KBM-7 (cell line): ENCODE data around the gene NRF1.
"Not testable (repeated sequence)": the region's sequence is repeated elsewhere in the genome, so short reads cannot be mapped to it uniquely, and the experiment has no call there.

Source experiments
- DNase-seq: peaks from one replicate; pipeline ENCODE4 v3.0.0-alpha.2; 2015
- in situ Hi-C: fragments of 300-500 bp; cut with MboI; formaldehyde crosslinking; loops from 2 replicates; pipeline ENCODE4 v1.14.3; 2020; ENCODE audit warnings: low sequenced_read_pairs, low pct_unique_long_range_greater_than_20kb, mixed read lengths

The NRF1 gene

DNA sequence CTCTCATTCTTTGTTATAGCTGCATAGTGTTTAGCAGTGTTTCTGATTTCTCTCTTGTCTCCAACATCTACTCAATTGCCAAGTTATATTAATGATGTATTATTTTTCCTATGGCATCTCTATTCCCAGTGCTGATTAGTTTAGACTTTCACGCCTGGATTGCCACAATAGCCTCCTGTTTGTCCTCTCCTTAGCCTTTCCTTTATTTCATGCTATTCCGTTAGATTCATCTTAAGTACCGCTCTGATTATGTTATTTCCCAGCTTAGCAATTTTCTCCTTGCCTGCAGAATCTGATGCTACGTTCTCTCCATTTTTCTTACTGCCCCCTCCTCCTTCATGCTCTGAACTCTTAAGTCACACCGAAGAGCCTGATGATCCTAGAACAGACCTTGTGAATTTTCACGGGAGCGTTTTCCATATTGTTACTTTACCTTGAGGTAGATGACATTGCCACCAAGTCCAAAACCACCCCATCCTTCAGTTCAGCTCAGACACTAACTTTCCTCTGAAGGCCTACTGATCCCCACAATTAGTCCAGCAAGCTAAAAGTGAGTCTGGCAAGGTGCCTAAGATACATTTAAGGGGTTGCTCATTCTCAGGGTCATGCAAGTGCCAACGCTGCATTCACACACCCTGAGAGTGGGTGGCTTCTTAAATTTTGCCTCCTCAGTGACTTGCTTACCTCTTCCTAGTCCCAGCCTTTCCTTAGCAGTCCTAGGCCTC, 6.6 kb upstream of the NRF1 start:
- DNase-seq: no peak
- in situ Hi-C loops: no loop called here

DNA sequence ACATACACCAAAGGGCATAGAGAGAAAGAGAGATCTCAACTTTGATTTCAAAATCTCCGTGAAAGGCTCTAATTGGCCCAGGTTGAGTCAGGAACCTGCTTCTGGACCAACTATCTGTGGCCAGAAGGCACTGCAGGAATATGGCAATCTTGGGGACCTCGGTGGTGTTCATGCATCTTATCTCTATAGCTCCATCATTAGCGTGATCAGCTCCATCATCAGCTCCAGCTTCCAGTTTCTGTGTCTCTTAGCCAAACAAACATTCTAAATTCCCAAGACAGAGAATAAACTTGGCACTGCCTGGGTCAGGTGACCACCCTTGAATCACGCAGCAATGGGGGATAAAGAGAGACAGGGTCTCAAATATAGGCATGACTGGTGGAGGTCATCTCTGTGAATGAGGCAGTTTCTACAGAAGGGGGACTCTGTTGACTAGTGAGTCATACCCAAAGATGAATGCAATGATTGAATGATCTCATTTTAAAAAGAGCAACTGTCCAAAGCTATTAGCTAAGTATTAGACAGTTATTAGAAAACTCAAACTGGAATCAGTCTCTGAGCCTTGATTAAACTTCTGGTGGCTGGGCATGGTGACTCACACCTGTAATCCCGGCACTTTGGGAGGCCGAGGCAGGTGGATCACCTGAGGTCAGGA, 5.4 kb upstream of the NRF1 start:
- no peak for DNase-seq
- in situ Hi-C loops: no loop called here

DNA sequence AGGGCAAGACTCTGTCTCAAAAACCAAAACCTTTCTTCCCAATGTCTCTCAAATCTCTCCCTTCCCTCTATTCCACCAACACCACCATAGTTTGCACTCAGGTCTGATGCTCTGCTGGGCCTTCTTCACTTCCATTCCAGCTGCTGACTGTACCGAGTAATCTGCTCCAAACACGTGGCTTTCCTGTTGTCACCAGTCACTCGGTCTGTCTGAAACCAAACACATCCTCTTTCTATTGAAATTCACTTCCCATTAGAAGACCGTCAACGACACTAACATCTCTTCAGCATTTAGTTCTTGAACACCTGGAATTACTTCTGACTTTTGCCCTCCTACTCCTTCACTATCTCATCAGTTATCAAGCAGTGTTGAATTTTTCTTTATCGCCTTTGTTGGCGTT, 4.7 kb upstream of the NRF1 start:
- peak; percentile 59 for DNase-seq
- in situ Hi-C loops: no loop called here

DNA sequence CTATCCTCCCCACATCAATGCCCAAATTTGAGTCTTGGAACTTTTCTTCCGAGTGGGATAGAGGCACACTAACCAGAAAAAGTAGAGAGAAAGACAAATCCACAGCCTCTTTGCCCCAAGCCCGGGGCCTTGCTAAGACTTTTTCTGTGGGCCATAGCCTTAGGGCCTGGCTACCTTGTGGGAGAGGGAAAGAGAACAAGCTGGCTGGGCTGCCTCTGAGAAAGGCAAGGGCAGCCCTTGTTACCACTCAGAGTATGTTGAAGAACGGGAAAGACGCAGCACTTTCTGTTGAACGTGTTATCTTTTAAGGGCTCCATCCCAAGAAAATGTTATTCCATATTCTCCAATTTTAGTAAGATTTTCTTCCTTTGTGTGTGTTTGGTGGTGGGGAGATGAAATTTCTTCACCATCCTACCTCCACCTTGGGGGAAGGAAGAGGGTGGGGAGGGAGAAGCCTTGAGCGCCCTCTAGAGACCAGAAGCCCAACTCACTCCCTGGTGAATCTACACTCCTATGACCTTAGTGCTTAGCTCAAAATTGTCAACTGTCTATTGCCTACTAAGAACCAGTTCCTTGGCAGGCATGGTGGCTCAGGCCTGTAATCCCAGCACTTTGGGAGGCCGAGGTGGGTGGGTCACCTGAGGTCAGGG, 3.9 kb upstream of the NRF1 start:
- peak; percentile 91 for DNase-seq
- in situ Hi-C loops: no loop called here

DNA sequence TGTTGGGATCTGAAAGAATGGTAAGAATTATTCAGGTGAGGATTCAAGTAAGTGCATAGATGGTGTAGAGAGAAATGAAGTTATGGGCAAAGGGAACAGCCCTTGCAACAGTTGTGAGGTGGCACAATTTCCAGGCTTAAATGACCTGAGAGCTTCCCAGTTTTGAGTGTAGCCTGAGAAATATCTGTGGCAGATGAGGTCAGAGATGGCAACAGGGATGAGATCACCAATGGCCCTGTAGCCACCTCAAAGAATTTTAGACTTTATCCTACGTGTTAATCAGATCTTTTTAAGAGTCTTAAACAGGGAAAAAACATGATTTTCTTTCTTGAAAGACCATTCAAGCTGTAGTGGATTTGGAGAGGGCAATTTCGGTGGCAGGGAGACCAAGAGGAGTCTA, 1.9 kb upstream of the NRF1 start:
- in situ Hi-C loops: no loop called here
- DNase-seq: no peak

DNA sequence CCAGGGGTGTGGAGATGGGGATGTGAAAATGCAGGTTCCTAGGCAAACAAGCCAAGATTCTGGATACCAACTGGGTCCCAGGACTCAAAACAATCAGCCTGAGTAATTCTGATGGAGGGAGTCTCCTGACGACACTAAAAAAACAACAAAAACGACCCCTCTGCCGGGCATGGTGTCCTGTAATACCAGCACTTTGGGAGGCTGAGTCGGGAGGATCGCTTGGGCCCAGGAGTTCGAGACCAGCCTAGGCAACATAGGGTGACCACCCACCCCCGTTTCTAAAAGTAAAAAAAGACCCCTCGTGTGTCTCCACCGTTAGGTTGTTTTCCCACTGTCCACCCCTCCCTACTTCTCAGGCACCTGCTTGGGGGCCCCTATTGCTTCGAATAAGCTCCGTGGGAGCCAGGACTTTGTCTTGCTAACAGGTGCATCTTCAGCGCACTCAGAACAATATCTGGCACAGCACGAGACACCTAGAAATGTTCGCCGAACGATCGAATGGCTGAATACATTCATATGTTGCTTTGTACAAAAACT, 743 bp upstream of the NRF1 start:
- in situ Hi-C loops: no loop called here
- no peak for DNase-seq

DNA sequence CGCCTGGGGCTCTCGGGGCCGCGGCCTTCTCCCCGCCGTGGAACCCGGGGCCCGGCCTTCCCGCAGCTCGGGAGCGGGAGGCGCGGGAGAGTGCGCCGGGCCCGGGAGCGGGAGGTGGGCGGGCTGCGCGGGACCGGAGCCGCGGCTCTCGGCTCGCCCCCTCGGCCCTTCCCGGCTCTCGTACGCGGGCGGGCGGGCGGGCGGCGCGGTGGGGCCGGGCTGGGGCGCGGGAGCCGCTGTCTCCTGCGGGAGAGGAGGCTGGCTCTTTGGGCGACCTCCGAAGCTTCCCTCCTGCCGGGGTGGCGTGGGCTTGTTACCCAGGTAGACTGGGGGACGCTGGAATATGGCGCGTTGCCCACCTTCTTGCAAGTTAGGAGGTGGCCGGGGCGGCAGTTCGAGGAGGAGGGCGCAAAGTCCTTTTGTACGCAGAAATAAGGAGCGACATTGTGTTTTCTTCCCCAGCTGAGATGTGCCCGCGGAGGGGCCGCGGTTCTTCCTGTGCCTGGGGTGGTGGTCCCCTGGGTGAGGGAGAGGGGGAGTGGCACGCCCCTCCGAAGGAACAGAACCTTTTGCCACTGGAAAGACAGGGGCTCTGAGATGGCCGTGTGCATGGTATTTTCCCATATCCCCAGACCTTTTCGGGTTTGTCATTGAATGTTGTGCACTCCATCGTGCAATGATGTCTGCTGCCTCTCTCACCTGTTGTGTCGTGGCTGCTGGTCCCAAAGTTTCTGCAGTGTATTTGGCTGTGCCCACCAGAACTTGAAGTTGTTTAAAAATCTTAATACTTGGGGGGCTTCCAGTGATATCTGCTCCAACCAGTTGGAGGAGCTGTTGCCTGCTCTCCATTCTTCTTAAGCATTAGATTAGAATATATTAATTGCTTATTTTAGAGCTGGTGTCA, 844 bp downstream of the NRF1 start:
- in situ Hi-C loops: no loop called here
- DNase-seq: peak; percentile 67

DNA sequence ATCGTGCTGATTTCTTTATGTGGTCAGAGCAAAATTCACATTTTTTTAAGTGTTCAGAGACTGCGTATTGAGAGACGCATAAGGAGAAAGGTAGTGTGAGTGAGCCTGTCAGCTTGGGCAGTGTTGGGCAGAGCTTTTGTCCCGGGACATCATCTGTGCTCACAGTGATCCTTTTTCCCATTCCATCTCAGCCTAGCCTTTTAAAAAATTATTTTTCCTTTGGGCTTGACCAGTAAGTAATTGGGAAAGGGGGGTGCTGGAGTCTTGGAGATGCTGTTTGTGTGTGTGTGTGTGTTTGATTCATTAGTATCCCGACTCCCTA, 1.5 kb downstream of the NRF1 start:
- in situ Hi-C loops: no loop called here
- DNase-seq: no peak

DNA sequence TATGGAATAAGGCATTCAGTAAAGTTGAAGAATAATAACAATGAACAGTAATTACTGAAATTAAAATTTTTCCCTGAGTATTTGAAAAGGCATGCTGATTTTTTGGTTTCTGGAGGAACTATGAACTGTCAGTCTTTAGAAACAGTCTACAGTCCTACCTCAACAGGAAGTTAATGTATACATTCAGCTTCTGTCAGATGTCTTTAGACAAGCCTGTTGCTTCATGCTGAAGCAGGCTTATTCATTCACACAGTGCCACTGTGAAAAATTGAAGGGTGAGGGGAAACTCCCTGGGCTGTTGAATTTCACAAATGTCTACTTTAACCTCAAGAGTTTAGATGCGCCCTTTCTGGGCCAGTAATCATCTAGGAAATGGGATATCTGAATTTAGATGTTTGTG, 3.5 kb downstream of the NRF1 start:
- peak; percentile 63 for DNase-seq
- in situ Hi-C loops: no loop called here

DNA sequence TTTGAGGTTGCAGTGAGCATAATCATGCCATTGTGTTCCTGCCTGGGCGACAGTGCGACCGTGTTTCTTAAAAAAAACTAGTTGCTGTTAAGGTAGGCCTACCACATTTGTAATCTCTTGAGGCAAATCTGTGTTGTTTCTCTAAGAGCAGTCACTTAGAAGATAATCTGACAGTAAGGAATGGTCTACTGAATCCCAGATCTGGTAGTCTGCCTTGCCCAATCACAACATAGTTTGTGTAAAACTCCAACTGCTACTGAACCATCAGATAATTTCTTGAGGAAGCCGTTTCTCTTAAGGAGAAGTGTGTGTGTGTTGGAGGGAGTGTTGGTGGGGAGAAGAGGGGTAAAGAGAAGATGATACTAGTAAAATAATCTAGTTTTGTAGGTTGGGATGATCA, 5.0 kb downstream of the NRF1 start:
- DNase-seq: peak; percentile 30
- in situ Hi-C loops: no loop called here

DNA sequence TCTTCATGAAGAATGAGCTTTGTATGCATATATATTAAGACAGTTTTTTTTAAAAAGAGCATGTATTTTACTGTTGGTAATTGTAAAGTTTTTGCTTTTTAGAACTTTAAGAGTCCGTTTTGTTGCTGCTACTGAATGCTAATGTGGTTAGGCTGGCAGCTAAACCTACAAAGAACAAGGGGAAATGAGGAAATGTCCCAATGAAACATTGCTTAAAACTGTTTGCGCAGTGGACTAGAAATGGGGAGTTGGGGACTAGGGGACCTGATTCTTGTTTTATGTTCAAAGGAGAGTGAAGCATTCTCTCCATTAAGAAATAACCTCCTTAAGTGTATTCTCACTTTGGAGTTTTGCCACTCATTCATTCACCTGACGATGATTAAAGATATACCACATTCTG, 5.7 kb downstream of the NRF1 start:
- in situ Hi-C loops: no loop called here
- DNase-seq: no peak

DNA sequence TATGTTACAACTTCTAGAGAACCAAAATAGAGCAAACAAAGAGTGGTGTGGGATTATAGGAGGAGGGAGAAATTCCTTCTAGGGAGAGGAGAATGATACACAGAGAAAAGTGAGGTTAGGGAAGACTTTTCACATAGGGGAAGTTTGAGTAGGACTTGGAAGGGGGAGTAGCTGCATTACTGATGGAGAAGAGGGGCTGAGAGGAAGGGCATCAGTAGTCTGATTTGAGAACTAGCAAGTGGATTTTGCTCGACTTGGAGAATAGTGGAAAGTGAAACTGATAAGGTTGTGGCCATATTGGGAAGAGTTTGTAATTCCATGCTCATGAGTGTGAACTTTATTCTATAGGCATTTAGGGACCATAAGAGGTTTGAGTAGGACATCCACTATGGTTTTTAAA, 6.1 kb downstream of the NRF1 start:
- in situ Hi-C loops: no loop called here
- DNase-seq: peak; percentile 30

DNA sequence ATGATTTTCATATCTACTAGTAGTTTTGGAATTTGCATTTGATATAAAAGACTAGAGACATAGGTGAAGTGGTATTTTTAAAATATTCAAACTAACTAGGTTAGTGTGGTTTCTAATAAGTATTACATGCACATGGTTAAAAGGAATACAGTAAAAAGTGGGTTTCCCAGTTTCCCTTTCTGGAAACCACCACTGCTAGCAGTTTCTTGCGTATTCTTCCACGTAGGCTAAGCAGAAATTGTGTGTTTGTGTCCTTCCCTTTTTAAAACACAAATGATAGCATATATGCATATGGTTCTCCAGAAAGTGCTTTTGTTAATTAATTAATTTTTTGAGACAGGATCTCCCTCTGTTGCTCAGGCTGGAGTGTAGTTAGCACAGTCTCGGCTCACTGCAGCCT, 15.4 kb downstream of the NRF1 start:
- in situ Hi-C loops: no loop called here
- no peak for DNase-seq

DNA sequence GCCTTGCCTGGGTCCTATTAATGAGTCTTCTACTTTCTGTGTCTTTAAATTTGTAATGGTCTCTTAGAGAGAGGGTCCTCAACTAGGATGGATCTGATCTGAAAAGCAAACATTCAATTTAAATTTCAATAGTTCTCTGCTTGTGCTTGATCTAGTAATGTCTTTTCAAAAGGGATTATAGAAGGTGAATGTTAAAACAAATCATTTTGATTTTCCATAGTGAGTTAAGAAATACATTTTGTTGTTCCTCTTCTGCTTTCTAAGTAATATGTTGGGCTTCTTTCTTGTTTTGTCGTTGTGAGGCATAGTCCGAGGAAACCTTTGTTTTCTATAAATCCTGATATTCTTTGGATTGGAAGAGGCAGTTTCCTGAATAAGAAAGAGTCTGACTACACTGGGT, 18.8 kb downstream of the NRF1 start:
- in situ Hi-C loops: no loop called here
- DNase-seq: no peak

DNA sequence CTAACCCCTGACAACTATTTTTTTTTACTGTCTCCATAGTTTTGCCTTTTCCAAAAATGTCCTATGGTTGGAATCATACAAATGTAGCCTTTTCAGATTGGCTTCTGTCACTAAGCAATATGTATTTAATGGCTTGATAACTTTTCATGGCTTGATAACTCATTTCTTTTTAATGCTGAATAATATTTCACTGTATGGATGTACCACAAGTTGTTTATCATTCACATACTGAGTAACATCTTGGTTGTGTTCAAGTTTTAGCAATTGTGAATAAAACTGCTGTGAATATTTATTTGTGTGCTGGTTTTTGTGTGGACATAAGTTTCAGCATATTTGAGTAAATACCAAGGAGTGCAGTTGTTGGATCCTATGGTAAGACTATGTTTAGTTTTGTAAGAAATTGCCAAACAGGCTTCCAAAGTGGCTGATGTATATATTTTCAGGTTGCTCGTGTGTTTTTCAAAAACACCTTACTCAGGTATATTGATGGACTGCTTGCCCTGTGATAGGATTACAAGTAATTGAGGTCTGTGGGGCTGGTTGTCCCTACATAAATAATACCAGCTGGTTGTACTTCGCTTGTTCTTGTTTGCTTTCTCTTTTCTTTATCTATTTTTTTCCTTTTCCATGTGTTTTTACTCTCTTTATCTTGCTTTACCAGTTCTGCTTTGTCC, 23.0 kb downstream of the NRF1 start:
- in situ Hi-C loops: no loop called here
- no peak for DNase-seq

DNA sequence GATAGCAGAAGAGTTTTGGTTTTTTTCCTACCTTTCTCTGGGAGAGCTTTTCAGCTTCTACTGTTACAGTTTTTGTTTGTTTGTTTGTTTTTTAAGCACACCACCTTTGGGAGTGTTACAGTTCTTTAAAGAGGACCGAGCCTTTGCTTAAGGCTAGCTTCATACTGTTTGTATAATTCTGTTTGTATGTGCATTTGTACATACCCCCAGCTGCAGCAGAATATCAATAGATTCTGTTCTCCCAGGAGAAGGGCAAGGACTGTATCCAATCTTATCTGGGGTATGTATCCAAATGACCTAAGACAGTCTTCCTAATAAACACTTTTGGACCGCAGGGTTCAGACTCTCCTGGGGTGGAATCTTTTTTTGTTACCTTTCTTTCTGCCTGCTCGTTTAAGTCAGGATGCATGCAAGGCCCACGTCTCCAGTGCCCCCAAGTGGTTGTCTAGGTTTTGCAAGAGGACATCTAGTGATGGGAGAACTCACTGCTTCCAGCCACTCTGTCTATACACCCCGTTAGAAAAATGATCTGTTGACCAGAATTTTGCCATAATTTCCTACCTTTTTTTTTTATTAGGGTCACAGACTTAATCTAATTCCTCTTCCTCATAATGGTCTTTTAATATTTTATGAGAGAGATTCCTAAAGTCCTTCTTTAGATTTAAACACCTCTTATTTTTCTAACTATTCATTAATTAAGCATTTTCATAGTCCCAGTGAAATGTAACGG, 23.9 kb downstream of the NRF1 start:
- peak; percentile 77 for DNase-seq
- in situ Hi-C loops: no loop called here

DNA sequence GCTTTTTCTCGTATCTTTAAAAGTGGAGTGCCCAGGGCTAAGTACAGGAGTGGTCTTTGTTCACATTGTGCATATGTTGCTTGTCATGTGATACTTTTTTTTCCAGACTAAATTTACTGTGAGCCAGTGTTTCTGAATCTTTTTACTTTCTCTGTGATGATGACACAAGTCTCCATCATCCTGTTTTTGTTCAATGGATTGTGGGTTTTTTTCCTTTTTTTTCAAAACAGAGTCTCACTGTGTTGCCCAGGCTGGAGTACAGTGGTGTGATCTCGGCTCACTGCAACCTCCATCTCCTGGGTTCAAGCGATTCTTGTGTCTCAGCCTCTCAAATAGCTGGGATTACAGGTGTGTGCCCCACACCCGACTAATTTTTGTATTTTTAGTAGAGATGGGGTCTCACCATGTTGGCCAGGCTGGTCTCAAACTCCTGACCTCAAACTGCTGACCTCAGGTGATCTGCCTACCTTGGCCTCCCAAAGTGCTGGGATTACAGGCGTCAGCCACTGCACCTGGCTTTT, 24.6 kb downstream of the NRF1 start:
- in situ Hi-C loops, DNase-seq: not testable (repeated sequence)

DNA sequence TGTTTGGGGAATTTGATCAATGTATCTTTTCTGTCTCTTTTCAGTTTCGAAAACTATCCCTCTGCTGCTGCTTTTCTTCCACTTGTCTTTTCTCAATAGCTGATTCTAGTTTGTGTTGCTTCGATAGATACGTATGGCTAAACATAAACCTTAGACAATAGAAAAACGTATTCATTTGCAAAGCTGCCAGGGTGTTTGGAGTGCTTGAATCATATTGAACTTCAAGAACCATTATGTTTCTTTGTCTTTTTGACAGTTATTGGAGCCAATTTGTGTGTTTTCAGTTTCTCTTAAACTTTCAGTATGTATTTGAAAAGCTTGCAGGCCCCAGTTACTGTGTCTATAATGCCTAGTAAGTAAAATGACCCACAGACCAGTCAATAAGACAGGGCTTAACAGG, 25.1 kb downstream of the NRF1 start:
- in situ Hi-C loops: no loop called here
- DNase-seq: no peak
